CMK (cell line): ENCODE measurements around the gene MFSD2A.
A peak's percentile ranks its signal among the peaks of the same experiment; 100 is the strongest.
"Not testable (repeated sequence)": the region's sequence is repeated elsewhere in the genome, so short reads cannot be mapped to it uniquely, and the experiment has no call there.

Experiments used
- DNase-seq: peaks from one replicate; pipeline ENCODE4 v3.0.0-alpha.2; 2010; ENCODE audit warnings: low read depth

Gene MFSD2A

DNA sequence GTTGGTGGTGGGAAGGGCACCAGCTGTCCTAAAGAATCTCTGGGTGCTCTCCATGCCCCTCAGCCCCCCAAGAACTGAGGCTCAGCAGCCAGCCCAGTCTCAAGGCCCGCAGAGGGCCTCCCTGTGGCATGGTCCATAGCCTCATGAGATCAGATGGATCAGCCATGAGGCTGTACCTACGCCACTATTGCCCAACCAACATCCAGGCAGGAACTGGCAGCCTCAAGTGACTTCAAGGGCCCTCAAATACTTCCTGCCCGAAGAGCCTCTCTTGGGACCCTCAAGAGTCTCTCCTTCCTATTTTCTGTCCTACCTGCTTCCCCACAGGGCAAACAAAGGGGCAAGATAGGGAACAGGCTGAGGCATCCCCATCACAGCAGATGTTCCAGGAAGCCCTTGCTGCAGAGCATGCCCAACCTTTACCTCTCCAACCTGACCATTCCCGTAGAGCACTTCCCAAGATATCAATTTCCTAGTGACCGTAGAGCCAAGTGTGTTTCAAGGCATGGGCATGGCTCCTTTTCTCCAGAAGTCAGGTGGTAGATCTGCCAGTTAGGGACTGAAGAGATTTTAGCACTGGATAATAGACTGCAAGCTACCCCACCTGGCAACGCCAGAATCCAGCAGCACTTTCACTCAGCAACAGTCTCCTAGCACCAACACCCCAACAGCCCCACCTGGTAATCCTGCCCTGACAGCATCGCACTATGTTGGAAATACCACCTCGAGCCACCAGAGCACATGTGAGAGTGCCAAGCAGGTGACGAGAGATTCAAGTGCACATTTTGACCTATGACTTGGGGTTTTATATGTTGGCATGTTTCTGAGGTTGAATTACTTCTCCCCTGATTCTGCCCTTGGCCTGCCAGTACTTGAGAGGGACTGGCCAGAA, 13.7 kb upstream of the MFSD2A start:
- DNase-seq: no peak

DNA sequence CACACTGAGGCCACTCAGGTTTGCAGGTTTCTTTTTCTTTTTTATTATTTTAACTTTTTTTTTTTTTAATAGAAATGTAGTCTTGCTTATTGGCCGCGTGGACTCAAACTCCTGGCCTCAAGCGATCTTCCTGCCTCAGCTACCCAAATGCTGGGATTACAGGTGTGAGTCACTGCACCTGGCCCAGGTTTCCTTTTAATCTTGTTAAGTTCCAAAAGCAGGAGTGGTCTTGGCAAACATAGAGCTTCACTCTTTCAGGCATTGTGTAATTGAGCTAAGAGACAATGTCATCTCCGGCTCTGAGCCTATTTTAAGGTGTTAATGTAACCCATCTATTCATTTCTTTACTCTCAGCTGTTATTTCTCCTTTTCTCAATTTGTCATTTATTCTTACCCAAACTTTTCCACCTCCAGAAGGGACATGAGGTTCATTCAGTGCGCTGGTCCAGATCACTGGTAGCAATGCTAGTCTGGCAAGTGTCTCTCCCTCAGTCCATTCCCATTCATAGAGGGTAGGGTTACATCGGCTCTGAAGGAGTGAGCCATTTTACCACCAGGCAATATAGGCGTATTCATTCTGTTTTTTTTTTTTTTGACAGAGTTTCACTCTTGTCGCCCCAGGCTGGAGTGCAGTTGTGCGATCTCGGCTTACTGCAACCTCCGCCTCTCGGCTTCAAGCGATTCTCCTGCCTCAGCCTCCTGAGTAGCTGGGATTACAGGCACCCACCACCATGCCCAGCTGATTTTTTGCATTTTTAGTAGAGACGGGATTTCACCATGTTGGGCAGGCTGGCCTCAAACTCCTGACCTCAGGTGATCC, 11.3 kb upstream of the MFSD2A start:
- DNase-seq: no peak

DNA sequence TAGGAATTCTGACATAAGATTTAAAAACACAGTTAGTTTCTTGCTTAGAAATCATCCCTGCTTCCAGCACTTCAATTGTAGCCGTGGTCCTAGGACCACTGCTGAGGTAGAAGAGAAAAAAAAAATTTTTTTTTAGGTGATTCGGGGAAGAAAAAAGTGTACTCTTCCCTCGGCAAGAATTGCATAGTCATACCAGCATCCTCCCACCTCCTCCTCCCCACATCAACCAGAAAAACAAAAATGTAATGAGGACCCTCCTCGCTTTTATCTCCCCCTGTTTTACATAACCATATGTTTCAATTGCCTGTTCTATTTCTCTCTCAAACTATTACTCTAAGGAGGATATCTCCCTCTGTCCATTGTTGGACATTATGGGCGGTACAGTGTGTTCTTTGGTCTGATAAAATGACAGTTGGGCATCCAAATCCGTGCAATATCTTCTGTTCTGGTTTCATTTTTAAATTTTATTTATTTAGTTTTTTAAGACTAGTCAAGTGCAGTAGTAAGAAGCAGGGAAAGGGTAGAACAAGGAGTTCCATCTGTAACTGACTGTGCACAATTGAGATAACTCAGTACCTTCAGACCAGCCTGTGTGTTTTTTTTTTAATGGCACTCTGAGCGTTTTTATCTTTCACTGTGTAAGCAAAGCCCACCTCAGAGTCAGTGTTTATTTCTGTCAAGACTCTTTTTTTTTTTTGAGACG, 10.4 kb upstream of the MFSD2A start:
- no peak for DNase-seq

DNA sequence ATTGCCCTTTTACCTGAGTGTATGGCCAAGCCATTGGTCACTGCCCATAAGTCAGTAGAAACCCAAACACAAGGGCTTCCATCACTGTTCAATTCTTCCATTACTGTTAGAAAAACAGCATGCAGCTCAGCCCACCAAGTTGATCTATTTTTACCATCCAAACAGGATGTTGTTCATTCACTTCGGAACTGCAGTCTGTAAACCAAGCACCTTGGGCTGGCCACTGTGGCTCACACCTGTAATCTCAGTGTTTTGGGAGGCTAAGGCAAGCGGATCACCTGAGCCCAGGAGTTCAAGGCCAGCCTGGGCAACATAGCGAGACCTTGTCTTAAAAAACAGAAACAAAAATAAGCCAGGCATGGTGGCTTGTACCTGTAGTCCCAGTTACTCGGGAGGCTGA, 8.7 kb upstream of the MFSD2A start:
- no peak for DNase-seq

DNA sequence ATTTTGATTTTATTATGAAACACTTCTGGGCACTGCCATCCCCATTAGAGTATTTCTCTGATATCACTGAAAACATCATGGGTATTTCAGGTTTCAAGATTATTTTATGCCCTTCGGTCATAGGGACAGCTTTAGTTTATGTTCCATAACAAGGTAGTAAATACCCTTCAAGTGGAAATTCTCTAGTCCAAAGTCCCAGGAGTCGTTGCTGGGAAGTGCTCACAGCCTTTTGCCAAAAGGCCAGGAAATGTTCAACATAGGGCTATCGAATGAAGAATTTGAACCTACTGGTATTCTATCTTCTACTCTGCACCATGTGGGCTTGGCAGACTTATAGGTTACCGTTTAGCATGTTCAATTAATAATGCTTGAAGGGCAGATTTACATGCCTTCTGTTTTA, 7.7 kb upstream of the MFSD2A start:
- DNase-seq: no peak

DNA sequence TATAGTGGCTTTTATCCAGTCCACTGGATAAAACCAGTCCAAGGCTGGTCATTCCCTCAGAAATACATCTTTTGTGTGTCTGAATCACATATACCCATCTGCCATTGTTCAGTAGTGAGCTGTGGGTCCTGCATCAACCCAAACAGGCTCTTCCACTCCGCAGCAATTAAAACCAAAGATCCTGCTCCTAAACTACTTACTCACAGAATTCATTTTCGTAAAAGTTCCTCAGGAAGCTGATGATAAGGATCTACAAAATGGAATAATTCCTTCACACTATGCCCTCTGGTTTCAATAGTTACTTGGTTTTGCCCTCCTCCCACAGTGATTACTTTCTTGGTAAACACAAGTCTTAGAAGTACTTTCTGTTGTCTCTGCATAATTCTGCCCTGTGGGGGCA, 5.1 kb upstream of the MFSD2A start:
- no peak for DNase-seq

DNA sequence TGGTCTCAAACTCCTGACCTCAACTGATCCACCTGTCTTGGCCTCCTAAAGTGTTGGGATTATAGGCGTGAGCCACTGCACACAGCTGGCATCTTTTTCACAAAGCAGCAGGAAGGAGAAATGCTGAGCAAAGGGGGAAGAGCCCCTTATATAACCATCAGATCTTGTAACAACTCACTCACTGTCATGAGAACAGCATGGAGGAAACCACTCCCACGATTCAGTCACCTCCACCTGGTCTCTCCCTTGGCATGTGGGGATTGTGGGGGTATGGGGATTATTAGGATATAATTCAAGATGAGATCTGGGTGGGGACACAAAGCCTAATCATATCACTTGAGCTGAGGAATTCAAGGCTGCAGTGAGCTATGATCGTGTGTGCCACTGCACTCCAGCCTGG, 3.0 kb upstream of the MFSD2A start:
- no peak for DNase-seq

DNA sequence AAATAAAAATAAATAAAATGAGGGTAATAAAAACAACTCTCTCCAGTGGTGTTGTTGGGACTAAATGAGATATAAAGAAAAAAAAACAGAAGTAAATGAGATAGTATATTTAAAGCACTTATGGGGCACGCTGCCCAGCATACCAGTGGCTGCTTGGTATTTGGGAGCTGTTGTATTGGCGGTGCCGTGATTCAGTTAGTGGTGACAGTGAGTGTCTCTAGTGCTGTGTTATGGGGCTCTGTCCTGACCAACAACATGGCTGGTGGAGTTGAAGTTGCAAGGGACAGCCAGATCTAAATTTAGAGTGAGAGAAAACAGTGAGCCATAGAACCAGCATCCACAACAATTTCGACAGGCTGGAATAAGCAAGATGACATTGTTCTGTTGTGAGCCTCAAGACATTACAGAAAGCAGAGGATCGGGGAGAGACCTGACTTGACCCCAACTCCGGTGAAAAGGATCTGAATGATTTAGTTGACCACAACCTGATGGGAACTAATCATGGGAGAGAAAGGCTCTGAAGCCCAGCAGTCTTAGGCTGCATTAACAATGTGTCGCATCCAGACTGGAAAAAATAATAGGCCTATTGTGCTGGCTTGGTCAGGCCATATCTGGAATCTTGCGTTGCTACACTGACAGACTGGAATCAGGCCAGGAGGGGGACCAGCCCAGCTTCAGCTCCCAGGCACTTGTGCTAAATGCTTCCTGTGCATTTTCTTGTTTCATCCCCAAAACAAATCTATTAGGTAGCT, 2.4 kb upstream of the MFSD2A start:
- no peak for DNase-seq

DNA sequence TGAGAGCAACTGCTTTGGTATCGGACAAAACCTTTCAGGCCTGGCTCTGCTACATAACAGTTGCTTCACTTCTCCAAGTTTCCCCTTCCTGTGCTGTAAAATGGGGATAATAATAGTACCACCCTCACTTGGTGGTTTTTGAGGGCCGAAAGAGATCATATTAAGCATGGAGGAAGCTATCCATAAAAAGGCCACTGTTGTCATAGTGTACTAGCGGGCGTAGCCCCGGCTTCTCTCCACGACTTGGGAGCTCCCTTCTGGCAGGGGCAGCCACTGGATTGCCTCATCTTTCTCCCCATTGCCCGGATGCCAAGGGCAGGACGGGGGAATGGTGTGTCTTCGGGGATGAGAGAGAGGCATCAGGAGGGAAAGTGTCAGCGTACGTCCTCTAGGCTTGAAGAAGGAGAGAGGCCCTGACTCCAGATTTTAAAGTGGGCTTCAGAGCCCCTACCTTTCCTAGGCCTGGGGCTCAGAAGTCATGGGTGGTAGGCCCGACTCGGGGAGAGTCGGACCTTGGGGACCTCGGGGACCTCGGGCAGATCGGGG, 548 bp upstream of the MFSD2A start:
- DNase-seq: no peak

DNA sequence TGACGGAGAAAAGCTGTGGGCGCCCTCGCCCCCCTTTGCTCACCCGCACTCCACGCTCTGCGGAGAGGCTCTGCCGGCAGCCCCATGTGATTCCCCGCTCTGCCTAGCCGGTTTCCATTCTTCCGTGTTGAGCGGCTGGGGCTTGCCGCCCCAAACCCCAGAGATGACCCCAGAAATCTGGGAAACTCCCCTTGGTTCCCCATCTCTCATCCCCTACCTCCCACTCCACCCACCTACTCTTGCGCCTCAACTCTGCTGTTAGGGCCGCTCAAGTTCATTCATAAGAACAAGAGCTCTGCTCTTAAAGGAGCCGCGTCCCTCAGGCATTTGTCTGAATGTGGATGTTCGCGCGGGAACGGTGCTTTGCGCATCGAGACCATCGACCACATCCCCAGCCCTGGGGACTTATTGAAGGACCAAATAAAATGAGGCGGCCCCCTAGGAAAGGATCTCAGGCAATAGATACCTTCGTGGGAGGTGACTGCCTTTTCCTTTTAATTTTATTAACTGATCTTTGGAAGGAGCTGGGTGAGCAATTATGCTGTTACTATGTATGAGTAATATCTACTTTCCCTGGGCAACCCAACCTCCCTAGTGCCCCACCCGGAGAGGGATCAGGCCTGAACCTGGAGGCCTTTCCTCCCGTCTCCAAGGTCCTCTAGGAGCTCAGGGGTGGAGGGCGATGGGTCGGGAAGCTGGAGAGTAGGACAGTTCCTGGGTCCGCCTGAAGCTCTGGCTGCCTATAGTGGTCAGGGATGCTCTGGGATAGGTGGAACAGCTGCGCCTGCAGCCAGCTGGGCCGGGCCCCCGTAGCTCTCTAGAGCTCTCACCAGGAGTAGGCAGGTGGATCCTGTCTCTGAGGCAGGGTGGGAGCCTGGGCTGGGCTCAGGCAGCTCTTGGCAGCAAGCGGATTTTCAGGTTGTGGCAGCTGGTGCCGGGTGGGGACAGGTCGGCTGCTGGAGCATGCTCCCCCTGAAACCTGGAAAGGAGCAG, 898 bp downstream of the MFSD2A start:
- DNase-seq: no peak

DNA sequence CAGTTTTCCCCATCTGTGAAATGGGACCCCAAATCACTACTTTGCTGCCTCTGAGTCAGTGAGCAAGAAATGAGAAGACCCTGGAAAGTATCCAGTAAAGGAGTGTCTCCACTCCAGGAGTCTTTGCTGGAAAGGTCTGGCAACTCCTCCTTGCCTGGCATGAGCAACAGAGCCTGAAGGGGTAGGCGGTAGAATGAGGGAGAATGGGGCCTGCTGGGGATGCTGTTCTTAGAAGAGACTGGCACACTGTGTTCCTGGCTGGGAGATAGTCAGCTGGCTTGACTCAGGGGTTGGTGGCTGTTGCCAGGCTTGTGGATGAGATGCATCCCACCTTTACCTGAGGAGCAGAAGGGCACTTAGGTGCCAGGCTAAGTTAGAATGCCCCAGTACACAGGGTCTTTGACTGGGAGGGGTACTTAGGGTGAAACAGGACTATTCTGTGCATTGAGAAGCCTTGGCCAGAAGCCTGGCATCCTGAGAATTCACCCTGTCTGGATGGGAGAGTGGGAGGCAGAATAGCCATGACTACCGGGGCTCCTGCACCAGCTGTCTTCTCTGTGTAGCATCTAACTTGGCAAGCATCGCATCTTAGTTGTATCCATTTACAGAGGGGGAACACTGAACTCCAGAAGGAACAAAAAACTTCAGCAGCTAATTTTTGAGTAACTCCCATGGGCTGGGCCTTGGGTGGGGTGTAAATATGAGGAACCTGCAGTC, 2.5 kb downstream of the MFSD2A start:
- DNase-seq: no peak

DNA sequence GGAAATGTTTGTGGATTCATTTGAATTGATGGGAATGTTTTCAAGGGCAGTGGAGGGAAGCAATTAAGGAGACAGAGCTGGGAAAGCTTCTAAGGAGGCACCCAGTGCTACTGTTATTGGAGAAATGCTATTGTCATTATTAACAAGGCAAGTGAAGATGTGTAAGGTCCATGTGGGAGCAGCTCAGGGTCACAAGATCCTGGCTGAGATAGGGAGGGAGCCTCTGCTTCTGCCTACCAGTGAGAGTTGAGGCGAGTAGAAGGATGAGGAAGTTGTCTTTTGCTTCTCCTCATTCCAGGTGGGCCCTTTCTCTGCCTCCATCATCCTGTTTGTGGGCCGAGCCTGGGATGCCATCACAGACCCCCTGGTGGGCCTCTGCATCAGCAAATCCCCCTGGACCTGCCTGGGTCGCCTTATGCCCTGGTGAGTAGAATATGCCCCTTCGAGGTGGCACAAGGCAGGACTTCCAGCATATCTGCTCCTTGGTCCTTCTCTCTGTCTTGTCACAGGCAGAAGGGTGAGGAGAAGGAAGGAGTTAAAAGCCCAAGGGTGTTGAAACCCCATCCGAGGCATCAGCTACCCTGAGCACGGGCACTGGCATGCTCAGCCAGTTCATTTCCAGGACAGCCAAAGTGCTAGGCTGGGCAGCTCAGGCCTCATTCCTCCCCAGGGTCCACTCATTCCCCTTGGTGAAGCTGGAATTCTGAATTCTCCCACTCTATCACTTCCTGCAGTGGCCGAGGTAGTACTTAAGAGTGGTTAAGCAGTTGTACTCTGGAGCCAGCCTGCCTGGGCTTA, 3.7 kb downstream of the MFSD2A start:
- DNase-seq: no peak

DNA sequence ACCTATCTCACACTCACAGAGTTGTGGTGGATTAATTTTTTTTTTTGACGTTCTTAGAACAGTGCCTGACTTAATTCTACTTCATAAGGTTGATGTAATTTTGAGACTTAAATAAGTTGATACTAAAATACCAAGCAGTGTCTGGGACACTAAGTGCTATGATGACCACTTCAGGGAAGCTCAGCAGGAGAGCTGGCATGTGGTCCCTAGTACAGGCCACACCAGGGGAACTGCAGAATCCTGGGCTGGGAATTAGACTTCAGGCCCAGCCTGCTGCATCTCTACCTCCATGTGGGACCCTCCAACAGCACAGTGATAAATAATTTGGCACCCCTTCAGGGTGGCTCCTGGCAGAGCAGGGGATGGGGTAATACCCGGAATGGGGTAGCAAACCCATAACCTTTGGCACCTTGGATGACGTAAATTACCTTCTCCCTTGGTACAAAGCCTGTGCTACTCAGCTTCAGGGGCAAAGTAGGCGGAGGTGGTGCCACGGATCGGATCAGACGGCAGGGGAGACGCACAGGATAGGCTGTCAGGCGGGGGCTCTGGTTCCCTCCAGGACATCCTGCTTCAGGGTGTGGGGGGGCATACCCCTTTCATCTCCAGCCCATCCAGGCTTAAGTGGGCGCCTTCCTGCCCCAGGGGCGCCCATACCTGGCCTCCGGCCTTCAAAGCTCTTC, 4.8 kb downstream of the MFSD2A start:
- DNase-seq: no peak

DNA sequence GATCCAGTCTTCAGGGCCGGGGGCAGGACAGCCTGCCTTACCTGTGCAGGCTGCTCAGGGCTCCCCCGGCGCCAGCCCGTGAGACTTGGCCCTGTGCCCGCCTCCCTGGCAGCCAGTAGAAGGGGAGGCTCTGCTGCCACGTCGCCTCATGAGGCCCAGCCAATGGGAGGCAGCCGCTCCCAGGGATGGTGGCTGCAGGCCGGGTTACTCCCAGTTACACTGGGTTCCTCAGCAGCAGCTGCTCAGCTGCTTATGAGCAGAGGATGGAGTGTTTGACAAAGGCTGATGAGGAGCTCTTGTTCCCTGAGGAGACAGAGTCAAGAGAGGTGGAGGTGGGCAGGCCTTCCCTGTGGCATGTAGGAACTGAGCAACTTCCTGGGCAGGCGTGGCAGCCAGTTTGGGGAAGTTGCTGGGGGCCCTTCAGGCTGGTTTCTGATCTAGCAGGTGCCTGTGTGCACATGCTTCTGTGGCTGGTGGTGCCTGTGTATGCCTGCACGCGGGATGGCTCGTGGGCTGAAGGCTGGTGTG, 5.5 kb downstream of the MFSD2A start:
- peak; percentile 42 for DNase-seq

DNA sequence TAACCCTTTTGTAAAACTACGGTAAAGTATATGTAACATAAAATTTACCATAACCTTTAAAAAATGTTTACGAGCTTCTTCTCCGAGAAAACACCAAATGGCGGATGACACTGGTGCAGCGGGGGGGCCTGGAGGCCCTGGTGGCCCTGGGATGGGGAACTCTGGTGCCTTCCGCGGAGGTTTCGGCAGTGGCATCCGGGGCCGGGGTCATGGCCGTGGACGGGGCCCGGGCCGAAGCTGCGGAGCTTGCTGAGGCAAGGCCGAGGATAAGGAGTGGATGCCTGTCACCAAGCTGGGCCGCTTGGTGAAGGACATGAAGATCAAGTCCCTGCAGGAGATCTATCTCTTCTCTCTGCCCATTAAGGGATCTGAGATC, 7.5 kb downstream of the MFSD2A start:
- DNase-seq: no peak

DNA sequence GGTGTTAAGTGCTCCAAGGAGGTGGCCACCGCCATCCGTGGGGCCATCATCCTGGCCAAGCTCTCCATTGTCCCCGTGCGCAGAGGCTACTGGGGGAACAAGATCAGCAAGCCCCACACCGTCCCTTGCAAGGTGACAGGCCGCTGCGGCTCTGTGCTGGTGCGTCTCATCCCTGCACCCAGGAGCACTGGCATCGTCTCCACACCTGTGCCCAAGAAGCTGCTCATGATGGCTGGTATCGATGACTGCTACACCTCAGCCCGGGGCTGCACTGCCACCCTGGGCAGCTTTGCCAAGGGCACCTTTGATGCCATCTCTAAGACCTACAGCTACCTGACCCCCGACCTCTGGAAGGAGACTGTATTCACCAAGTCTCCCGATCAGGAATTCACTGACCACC, 8.0 kb downstream of the MFSD2A start:
- DNase-seq: not testable (repeated sequence)

DNA sequence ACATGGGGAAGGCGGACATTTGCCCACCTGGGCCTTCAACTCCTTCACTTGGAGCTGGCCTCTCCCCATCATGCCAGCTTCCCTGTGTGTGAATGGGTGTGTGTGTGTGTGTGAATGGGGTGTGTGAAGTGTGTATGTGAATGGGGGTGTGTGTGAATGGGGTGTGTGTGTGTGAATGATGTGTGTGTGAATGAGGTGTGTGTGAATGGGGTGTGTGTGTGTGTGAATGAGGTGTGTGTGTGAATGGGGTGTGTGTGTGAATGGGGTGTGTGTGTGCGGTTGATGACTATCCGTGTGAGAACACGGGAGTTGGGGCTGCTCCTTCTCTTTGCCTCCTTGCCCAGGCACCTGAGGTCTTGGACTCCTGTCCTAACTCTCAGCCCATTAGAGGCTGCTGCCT, 9.6 kb downstream of the MFSD2A start:
- no peak for DNase-seq

DNA sequence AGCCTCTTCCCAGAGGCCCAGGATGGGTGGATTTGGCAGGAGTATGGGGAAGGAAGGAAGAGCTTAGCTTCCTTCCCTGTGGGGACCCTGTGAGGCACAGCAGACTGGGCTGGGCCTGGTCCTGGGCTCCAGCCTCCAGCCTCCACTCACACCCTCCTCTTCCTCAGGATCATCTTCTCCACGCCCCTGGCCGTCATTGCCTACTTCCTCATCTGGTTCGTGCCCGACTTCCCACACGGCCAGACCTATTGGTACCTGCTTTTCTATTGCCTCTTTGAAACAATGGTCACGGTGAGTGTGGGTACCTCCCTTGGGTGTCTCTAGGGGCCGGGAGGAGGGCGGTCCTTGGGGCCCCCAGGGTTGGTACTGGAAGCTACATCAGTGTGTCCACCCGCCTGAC, 10.1 kb downstream of the MFSD2A start:
- DNase-seq: no peak
